GM23338 (cell line): ENCODE results near the gene CASQ2.

Experiments
- CTCF ChIP-seq, 2 experiments: fragments of 200-600 bp in 1 of 2; sonication (generic) in 1 of 2; conservative IDR thresholded peaks; 2 replicates each; pipeline versions ENCODE4 v1.5.1 to v1.6.1; 2016 to 2017; ENCODE audit warnings: antibody characterized with exemption in 2 of 2, low read depth in 2 of 2, mild to moderate bottlenecking in 2 of 2, moderate library complexity in 1 of 2
- EZH2phosphoT487 ChIP-seq: fragments of 200-600 bp; sonication (generic); IDR thresholded peaks from one replicate; pipeline ENCODE4 v1.8.1; 2018; ENCODE audit warnings: antibody characterized with exemption; ENCODE audit not compliant: unreplicated experiment
- STAT1 ChIP-seq: IDR thresholded peaks from one replicate; pipeline ENCODE4 v1.6.1; 2016; ENCODE audit warnings: antibody characterized with exemption; ENCODE audit not compliant: unreplicated experiment

GRCh38 chr1:115762779-115763178 is 5.7 kb downstream of the CASQ2 start:
- TF ChIP-seq CTCF (conservative IDR thresholded peaks at IDR 0.05; ENCODE audit: low read depth in 2 of 2) (no peak), EZH2phosphoT487 (no peak), STAT1 (no peak)
